Measurements from ENCODE around the gene DCAF6.

GRCh38 chr1:168045311-168045710 lies 108.8 kb downstream of the DCAF6 start:
- TF ChIP-seq CTCF (conservative IDR thresholded peaks at IDR 0.05; ENCODE audit: low read depth, low read length) (no peak), EZH2 (IDR thresholded peaks at IDR 0.05; ENCODE audit: borderline replicate concordance, low read depth, low read length, poor library complexity, severe bottlenecking) (no peak)
